PC-9 (cell line): ENCODE measurements around the gene EP400. TPM values are rescaled to one million over a fixed set of nuclear protein-coding genes. Genes with fewer than 3 reads are reported as not detected.

Source experiments
- BruUV-seq: library from RNA; stranded (reverse); fragments of 400-500 nt; replicated peaks from 2 replicates; lab custom pipeline; 2021; lab: Mats Ljungman, UMichigan
- CTCF ChIA-PET: fragments of 300-600 bp; sonication (Branson Sonifier 250); formaldehyde crosslinking; loops from one replicate; lab custom pipeline; 2022; ENCODE audit warnings: antibody characterized with exemption; lab: Charles Lee
- POLR2A ChIA-PET: fragments of 300-600 bp; sonication (Branson Sonifier 250); formaldehyde crosslinking; loops from one replicate; lab custom pipeline; 2022; ENCODE audit warnings: antibody characterized with exemption; ENCODE audit not compliant: unreplicated experiment; lab: Charles Lee
- DNase-seq, 2 experiments: peaks; one replicate each; pipeline versions ENCODE4 v3.0.0 to v3.0.0-alpha.2; 2015 to 2022; ENCODE audit warnings: mixed read lengths in 1 of 2
- H2AFZ ChIP-seq: fragments of 200-600 bp; sonication (generic); 2 replicates; pipeline ENCODE4 v1.8.1; 2017; ENCODE audit warnings: antibody characterized with exemption
- H3F3A ChIP-seq: fragments of 200-600 bp; sonication (generic); 2 replicates; pipeline ENCODE4 v1.8.1; 2017; ENCODE audit warnings: antibody characterized with exemption, mild to moderate bottlenecking, low read depth; ENCODE audit not compliant: insufficient read depth
- H3K27ac ChIP-seq: fragments of 200-600 bp; sonication (generic); 2 replicates; pipeline ENCODE4 v1.6.1; 2016; ENCODE audit warnings: mixed run types
- H3K27me3 ChIP-seq: fragments of 200-600 bp; sonication (generic); 2 replicates; pipeline ENCODE4 v1.6.1; 2016; ENCODE audit warnings: low read depth, mixed run types; ENCODE audit not compliant: insufficient read depth
- H3K36me3 ChIP-seq: fragments of 200-600 bp; sonication (generic); 2 replicates; pipeline ENCODE4 v1.6.1; 2016; ENCODE audit warnings: low read depth, mixed run types
- H3K4me1 ChIP-seq: fragments of 200-600 bp; sonication (generic); replicated peaks from 2 replicates; pipeline ENCODE4 v1.6.1; 2016; ENCODE audit warnings: mixed run types; ENCODE audit not compliant: insufficient read depth
- H3K4me2 ChIP-seq: fragments of 200-600 bp; sonication (generic); 2 replicates; pipeline ENCODE4 v1.6.1; 2017; ENCODE audit warnings: mixed run types
- H3K4me3 ChIP-seq: fragments of 200-600 bp; sonication (generic); 2 replicates; pipeline ENCODE4 v1.6.1; 2016; ENCODE audit warnings: mixed run types
- H3K79me2 ChIP-seq: fragments of 200-600 bp; sonication (generic); 2 replicates; pipeline ENCODE4 v1.6.1; 2017; ENCODE audit warnings: low read depth, mixed run types
- H3K9me2 ChIP-seq: fragments of 200-600 bp; sonication (generic); 2 replicates; pipeline ENCODE4 v1.8.1; 2017; ENCODE audit warnings: mild to moderate bottlenecking; ENCODE audit not compliant: insufficient read depth
- H3K9me3 ChIP-seq: fragments of 200-600 bp; sonication (generic); 2 replicates; pipeline ENCODE4 v1.8.1; 2016; ENCODE audit warnings: low read depth; ENCODE audit not compliant: insufficient read depth
- H4K20me1 ChIP-seq: fragments of 200-600 bp; sonication (generic); 2 replicates; pipeline ENCODE4 v1.8.1; 2017; ENCODE audit not compliant: insufficient read depth
- CTCF ChIP-seq: fragments of 200-600 bp; sonication (generic); conservative IDR thresholded peaks from 2 replicates; pipeline ENCODE4 v1.6.1; 2017; ENCODE audit warnings: mixed run types, antibody characterized with exemption, mild to moderate bottlenecking, moderate library complexity
- EZH2 ChIP-seq: fragments of 200-600 bp; sonication (generic); IDR thresholded peaks from 2 replicates; pipeline ENCODE4 v1.8.0; 2017; ENCODE audit warnings: antibody characterized with exemption, low read depth
- intact Hi-C: fragments of 100-400 bp; cut with micrococcal nuclease; formaldehyde crosslinking; loops from one replicate; pipeline ENCODE4 v1.10.0; 2022; ENCODE audit not compliant: unreplicated experiment
- total RNA-seq: library from RNA; stranded (reverse); gene quantifications from 2 replicates; pipeline ENCODE4 v1.2.3, GENCODE V29; 2021

EP400 gene
- total RNA-seq, 1 experiment from 2014 or later = 50.3 TPM

- H3K4me2 ChIP-seq = no peak overlapping the region
- H3K79me2 ChIP-seq = peaks cover 11% of the 10 kb centered on the region; the same call in 1 of the 2 replicates
- TF ChIP-seq EZH2 = no peak
- no peak for TF ChIP-seq CTCF
- H3K4me3 ChIP-seq = no peak overlapping the region
- H3F3A ChIP-seq = peaks cover under 1% of the 10 kb centered on the region
- no peaks in the 10 kb centered on the region for H3K4me1 ChIP-seq
- no peaks in the 10 kb centered on the region for H3K9me3 ChIP-seq
- intact Hi-C loops = no loop called here
- CTCF ChIA-PET = no interaction called here
- H3K27me3 ChIP-seq = no peaks in the 10 kb centered on the region
- H3K36me3 ChIP-seq = 0 out of 2 replicates have a peak, but pooled peaks cover 16% of the 10 kb centered on the region
- H3K9me2 ChIP-seq = no peaks in the 10 kb centered on the region
- no peak overlapping the region for H2AFZ ChIP-seq
- no TSS peak for BruUV-seq
- POLR2A ChIA-PET = no interaction called here
- no peak for DNase-seq
- H4K20me1 ChIP-seq = peaks cover 22% of the 10 kb centered on the region
- no peak overlapping the region for H3K27ac ChIP-seq
Measured at GRCh38 chr12:131982041-131982440, 32.3 kb downstream of the EP400 start.

- ChIA-PET CTCF (no interaction called here), POLR2A (no interaction called here)
- H3K9me2 ChIP-seq = no peaks in the 10 kb centered on the region
- no peak overlapping the region for H3K4me2 ChIP-seq
- no peaks in the 10 kb centered on the region for H3K9me3 ChIP-seq
- no peak overlapping the region for H3K4me3 ChIP-seq
- no peaks in the 10 kb centered on the region; the same call in 1 of the 2 replicates for H3F3A ChIP-seq
- intact Hi-C loops = no loop called here
- H3K27me3 ChIP-seq = no peaks in the 10 kb centered on the region
- H3K36me3 ChIP-seq = 0 out of 2 replicates have a peak, but pooled peaks cover 19% of the 10 kb centered on the region
- H3K4me1 ChIP-seq = no peaks in the 10 kb centered on the region
- peaks cover 7% of the 10 kb centered on the region; the same call in 1 of the 2 replicates for H3K79me2 ChIP-seq
- H4K20me1 ChIP-seq = peaks cover 12% of the 10 kb centered on the region
- H2AFZ ChIP-seq = no peak overlapping the region
- no peak for DNase-seq
- no peak overlapping the region for H3K27ac ChIP-seq
- TF ChIP-seq EZH2 (no peak), CTCF (no peak)
- no TSS peak for BruUV-seq
Measured at GRCh38 chr12:131983026-131983425, 33.3 kb downstream of the EP400 start.

- Histone ChIP-seq H3K27me3 (no peaks in the 10 kb centered on the region), H3F3A (no peaks in the 10 kb centered on the region), H3K9me2 (no peaks in the 10 kb centered on the region), H3K79me2 (peaks cover 2% of the 10 kb centered on the region; the same call in 1 of the 2 replicates), H3K4me3 (no peak overlapping the region), H3K9me3 (no peaks in the 10 kb centered on the region), H2AFZ (no peak overlapping the region), H3K4me2 (no peak overlapping the region), H3K4me1 (no peaks in the 10 kb centered on the region), H3K27ac (no peak overlapping the region), H4K20me1 (peaks cover 7% of the 10 kb centered on the region), H3K36me3 (0 out of 2 replicates have a peak, but pooled peaks cover 19% of the 10 kb centered on the region)
- DNase-seq = no peak
- TF ChIP-seq CTCF = no peak
- TF ChIP-seq EZH2 = no peak
- ChIA-PET CTCF (no interaction called here), POLR2A (no interaction called here)
- no TSS peak for BruUV-seq
- intact Hi-C loops = no loop called here
Measured at GRCh38 chr12:131983554-131983953, 33.8 kb downstream of the EP400 start.
